GM19324 (cell line): Measurements from ENCODE around the gene TMEM144.

Experiments
- ATAC-seq: cut with Tn5 transposase; IDR thresholded peaks from one replicate; pipeline ENCODE4 v1.9.1; 2021; ENCODE audit warnings: mild to moderate bottlenecking, moderate library complexity; ENCODE audit not compliant: unreplicated experiment, low FRiP score

TMEM144 gene

DNA sequence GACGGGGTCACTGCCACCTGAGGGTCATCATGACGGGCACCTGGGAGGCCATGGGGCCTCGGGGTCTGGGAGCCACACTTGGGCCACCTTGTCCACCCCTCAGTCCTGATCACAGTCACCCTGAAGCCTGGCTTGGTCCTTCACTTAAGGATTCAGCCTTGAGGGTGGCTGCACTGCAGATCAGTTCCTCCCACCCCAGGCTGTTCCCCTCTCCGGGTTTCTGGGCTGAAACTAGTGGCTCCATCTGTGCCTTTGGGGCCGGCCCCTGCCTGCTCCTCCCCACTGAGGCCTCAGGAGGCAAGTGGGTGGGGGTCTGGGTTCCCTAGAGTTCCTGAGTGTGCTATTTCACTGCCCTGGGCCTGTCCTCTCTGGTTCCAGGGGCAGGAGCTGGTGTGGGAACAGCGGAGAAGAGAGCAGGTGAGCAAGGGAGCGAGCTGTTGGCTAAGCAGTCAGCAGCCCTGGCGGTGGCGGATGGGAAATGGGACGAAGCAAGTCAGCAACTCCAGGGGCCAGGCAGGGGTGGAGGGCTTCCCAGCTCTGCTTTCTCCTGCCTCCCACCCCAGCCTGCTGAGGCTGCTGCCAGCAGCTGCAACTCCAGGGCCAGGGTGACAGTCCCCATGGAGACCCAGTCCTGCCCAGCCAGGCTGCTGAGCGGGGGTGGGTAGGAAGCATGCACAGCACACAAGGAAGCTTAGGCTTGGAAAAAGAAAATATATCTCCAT, 81.2 kb downstream of the TMEM144 start:
- ATAC-seq: no peak

DNA sequence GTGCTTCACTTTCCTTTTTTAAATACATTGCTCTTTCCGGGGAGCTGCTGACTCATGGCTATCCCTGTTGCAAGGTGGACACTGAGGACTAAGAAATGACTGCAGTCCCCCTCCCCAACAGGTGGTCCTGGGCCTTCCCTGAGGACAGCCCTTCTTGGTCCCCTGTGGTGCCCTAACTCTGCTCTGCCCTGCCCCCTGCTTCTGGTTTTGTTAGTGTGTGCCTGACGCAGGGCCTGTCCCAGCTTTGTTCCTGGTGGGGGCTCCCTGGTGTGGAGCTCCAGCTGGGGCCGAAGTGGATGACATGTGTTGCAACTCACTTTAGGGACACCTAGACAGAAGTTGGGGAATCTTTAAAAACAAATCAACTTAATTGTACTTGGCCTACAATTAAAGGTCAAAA, 81.9 kb downstream of the TMEM144 start:
- no peak for ATAC-seq

DNA sequence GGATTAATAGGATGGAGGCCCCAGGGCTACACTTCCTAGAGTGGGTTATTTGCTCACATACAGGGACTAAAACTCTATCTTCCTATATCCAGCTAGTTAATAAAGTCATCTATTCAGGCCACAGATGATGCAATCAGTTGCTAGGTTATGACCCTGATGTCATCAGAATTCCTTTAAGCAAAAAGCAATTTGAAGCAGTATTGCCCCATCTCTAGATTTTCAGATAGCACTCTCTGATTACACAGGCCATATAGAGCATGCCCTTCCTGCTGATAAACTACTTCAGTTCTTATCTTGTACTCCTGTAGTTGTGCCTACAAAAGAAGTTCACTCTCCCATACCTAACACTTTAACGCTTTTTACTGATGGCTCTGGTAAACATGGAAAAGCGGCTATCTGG, 84.8 kb downstream of the TMEM144 start:
- no peak for ATAC-seq

GRCh38 chr4:158297866-158298265, 87.6 kb downstream of the TMEM144 start:
- ATAC-seq: no peak

DNA sequence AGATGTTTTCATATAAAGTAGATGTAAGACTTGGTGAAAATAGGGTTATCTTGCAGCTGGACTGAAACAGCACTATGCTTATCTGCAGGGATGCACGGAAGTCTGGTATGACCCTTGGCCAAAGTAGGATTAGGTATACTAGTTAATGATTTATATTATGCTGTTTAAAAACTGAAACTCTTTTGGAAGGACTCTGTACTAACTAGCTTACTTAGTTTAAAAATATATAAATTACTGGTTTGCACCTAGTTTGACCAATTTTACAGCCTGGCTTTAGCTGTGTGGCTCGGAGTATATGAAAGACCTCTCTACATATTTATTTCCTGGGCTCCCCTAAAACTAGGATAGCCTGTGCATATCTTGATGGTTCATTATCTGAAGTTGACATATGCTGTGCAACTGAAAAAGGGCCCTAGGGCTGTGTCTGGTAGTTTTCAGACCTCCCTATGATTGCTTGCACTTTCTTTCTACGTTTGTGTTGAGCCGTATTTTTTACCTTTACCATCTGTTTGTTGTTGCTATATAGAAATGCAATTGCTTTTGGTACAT, 89.2 kb downstream of the TMEM144 start:
- ATAC-seq: no peak

DNA sequence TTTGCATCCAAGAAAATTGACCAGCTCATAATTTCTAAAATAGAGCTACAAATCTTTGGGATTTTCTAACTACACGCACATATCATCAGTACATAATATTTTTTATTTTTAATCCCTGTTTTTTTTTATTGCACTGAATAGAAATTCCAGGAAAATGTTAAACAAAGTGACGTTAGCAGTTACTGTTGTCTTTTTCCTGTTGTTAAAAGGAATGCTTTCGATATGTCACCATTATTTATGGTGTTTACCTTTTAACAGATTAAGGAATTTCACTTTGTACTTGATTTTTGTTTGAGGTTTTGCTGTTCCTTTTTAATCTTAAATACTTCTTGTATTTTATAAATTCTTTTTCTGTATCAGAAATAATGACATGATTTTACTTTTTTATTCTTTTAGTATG, 89.7 kb downstream of the TMEM144 start:
- no peak for ATAC-seq

GRCh38 chr4:158302076-158302866, 92.0 kb downstream of the TMEM144 start:
- ATAC-seq: no peak

- ATAC-seq: no peak
Observed at GRCh38 chr4:158304694-158305093, 94.4 kb downstream of the TMEM144 start.
